HL-60 (cell line): ENCODE results near the gene TECR.

Experiments
- CTCF ChIP-seq: IDR thresholded peaks from one replicate; pipeline ENCODE4 v1.5.1; 2011; ENCODE audit warnings: low read length, control low read depth, inconsistent platforms; ENCODE audit not compliant: insufficient read depth
- GABPA ChIP-seq: IDR thresholded peaks from 2 replicates; pipeline ENCODE4 v1.6.1; 2012; ENCODE audit warnings: low read depth
- POLR2AphosphoS5 ChIP-seq: IDR thresholded peaks from 2 replicates; pipeline ENCODE4 v1.6.1; 2012; ENCODE audit warnings: low read depth
- TF ChIP-seq, protein P1 (sequence below): IDR thresholded peaks from 2 replicates; pipeline ENCODE4 v1.6.1; 2012; ENCODE audit warnings: low read depth; ENCODE audit not compliant: insufficient replicate concordance

- TF ChIP-seq GABPA: no peak
- no peak for TF ChIP-seq CTCF
- TF ChIP-seq POLR2AphosphoS5: no peak
- TF ChIP-seq, protein P1, sequence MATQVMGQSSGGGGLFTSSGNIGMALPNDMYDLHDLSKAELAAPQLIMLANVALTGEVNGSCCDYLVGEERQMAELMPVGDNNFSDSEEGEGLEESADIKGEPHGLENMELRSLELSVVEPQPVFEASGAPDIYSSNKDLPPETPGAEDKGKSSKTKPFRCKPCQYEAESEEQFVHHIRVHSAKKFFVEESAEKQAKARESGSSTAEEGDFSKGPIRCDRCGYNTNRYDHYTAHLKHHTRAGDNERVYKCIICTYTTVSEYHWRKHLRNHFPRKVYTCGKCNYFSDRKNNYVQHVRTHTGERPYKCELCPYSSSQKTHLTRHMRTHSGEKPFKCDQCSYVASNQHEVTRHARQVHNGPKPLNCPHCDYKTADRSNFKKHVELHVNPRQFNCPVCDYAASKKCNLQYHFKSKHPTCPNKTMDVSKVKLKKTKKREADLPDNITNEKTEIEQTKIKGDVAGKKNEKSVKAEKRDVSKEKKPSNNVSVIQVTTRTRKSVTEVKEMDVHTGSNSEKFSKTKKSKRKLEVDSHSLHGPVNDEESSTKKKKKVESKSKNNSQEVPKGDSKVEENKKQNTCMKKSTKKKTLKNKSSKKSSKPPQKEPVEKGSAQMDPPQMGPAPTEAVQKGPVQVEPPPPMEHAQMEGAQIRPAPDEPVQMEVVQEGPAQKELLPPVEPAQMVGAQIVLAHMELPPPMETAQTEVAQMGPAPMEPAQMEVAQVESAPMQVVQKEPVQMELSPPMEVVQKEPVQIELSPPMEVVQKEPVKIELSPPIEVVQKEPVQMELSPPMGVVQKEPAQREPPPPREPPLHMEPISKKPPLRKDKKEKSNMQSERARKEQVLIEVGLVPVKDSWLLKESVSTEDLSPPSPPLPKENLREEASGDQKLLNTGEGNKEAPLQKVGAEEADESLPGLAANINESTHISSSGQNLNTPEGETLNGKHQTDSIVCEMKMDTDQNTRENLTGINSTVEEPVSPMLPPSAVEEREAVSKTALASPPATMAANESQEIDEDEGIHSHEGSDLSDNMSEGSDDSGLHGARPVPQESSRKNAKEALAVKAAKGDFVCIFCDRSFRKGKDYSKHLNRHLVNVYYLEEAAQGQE: no peak
These were observed 32.6 kb upstream of the TECR start for GRCh38 chr19:14496834-14497227.
